PC-9 (cell line): ENCODE measurements around the gene FOSL2. TPM values are rescaled to one million over a fixed set of nuclear protein-coding genes. Genes with fewer than 3 reads are reported as not detected.

Source experiments
- BruUV-seq: library from RNA; stranded (reverse); fragments of 400-500 nt; replicated peaks from 2 replicates; lab custom pipeline; 2021; lab: Mats Ljungman, UMichigan
- CTCF ChIA-PET: fragments of 300-600 bp; sonication (Branson Sonifier 250); formaldehyde crosslinking; loops from one replicate; lab custom pipeline; 2022; ENCODE audit warnings: antibody characterized with exemption; lab: Charles Lee
- POLR2A ChIA-PET: fragments of 300-600 bp; sonication (Branson Sonifier 250); formaldehyde crosslinking; loops from one replicate; lab custom pipeline; 2022; ENCODE audit warnings: antibody characterized with exemption; ENCODE audit not compliant: unreplicated experiment; lab: Charles Lee
- DNase-seq, 2 experiments: peaks; one replicate each; pipeline versions ENCODE4 v3.0.0 to v3.0.0-alpha.2; 2015 to 2022; ENCODE audit warnings: mixed read lengths in 1 of 2
- H2AFZ ChIP-seq: fragments of 200-600 bp; sonication (generic); 2 replicates; pipeline ENCODE4 v1.8.1; 2017; ENCODE audit warnings: antibody characterized with exemption
- H3F3A ChIP-seq: fragments of 200-600 bp; sonication (generic); 2 replicates; pipeline ENCODE4 v1.8.1; 2017; ENCODE audit warnings: antibody characterized with exemption, mild to moderate bottlenecking, low read depth; ENCODE audit not compliant: insufficient read depth
- H3K27ac ChIP-seq: fragments of 200-600 bp; sonication (generic); 2 replicates; pipeline ENCODE4 v1.6.1; 2016; ENCODE audit warnings: mixed run types
- H3K27me3 ChIP-seq: fragments of 200-600 bp; sonication (generic); 2 replicates; pipeline ENCODE4 v1.6.1; 2016; ENCODE audit warnings: low read depth, mixed run types; ENCODE audit not compliant: insufficient read depth
- H3K36me3 ChIP-seq: fragments of 200-600 bp; sonication (generic); 2 replicates; pipeline ENCODE4 v1.6.1; 2016; ENCODE audit warnings: low read depth, mixed run types
- H3K4me1 ChIP-seq: fragments of 200-600 bp; sonication (generic); replicated peaks from 2 replicates; pipeline ENCODE4 v1.6.1; 2016; ENCODE audit warnings: mixed run types; ENCODE audit not compliant: insufficient read depth
- H3K4me2 ChIP-seq: fragments of 200-600 bp; sonication (generic); 2 replicates; pipeline ENCODE4 v1.6.1; 2017; ENCODE audit warnings: mixed run types
- H3K4me3 ChIP-seq: fragments of 200-600 bp; sonication (generic); 2 replicates; pipeline ENCODE4 v1.6.1; 2016; ENCODE audit warnings: mixed run types
- H3K79me2 ChIP-seq: fragments of 200-600 bp; sonication (generic); 2 replicates; pipeline ENCODE4 v1.6.1; 2017; ENCODE audit warnings: low read depth, mixed run types
- H3K9me2 ChIP-seq: fragments of 200-600 bp; sonication (generic); 2 replicates; pipeline ENCODE4 v1.8.1; 2017; ENCODE audit warnings: mild to moderate bottlenecking; ENCODE audit not compliant: insufficient read depth
- H3K9me3 ChIP-seq: fragments of 200-600 bp; sonication (generic); 2 replicates; pipeline ENCODE4 v1.8.1; 2016; ENCODE audit warnings: low read depth; ENCODE audit not compliant: insufficient read depth
- H4K20me1 ChIP-seq: fragments of 200-600 bp; sonication (generic); 2 replicates; pipeline ENCODE4 v1.8.1; 2017; ENCODE audit not compliant: insufficient read depth
- CTCF ChIP-seq: fragments of 200-600 bp; sonication (generic); conservative IDR thresholded peaks from 2 replicates; pipeline ENCODE4 v1.6.1; 2017; ENCODE audit warnings: mixed run types, antibody characterized with exemption, mild to moderate bottlenecking, moderate library complexity
- EZH2 ChIP-seq: fragments of 200-600 bp; sonication (generic); IDR thresholded peaks from 2 replicates; pipeline ENCODE4 v1.8.0; 2017; ENCODE audit warnings: antibody characterized with exemption, low read depth
- intact Hi-C: fragments of 100-400 bp; cut with micrococcal nuclease; formaldehyde crosslinking; loops from one replicate; pipeline ENCODE4 v1.10.0; 2022; ENCODE audit not compliant: unreplicated experiment
- total RNA-seq: library from RNA; stranded (reverse); gene quantifications from 2 replicates; pipeline ENCODE4 v1.2.3, GENCODE V29; 2021

FOSL2 gene
- total RNA-seq, 1 experiment from 2014 or later = 60.0 TPM

- no peak for TF ChIP-seq EZH2
- no peak for TF ChIP-seq CTCF
- ChIA-PET POLR2A (no interaction called here), CTCF (no interaction called here)
- DNase-seq = no peak
- Histone ChIP-seq H3F3A (peaks cover 76% of the 10 kb centered on the region), H3K9me3 (no peaks in the 10 kb centered on the region), H4K20me1 (peaks cover 13% of the 10 kb centered on the region; the same call in 1 of the 2 replicates), H3K4me2 (no peak overlapping the region), H3K4me1 (no peaks in the 10 kb centered on the region), H3K4me3 (no peak overlapping the region), H3K36me3 (peaks cover 15% of the 10 kb centered on the region), H3K79me2 (no peaks in the 10 kb centered on the region), H3K27me3 (no peaks in the 10 kb centered on the region), H2AFZ (no peak overlapping the region), H3K9me2 (no peaks in the 10 kb centered on the region), H3K27ac (no peak overlapping the region)
- intact Hi-C loops = no loop called here
- no TSS peak for BruUV-seq
Observed at GRCh38 chr2:28420722-28421121, 28.1 kb downstream of the FOSL2 start.

- DNase-seq = no peak
- Histone ChIP-seq H4K20me1 (no peaks in the 10 kb centered on the region), H3K27ac (no peak overlapping the region), H3F3A (peaks cover 52% of the 10 kb centered on the region), H3K9me3 (no peaks in the 10 kb centered on the region), H3K4me2 (no peak overlapping the region), H3K9me2 (no peaks in the 10 kb centered on the region), H3K36me3 (0 out of 2 replicates have a peak, but pooled peaks cover 1% of the 10 kb centered on the region), H3K27me3 (no peaks in the 10 kb centered on the region), H2AFZ (no peak overlapping the region), H3K79me2 (no peaks in the 10 kb centered on the region), H3K4me1 (no peaks in the 10 kb centered on the region), H3K4me3 (no peak overlapping the region)
- ChIA-PET CTCF (no interaction called here), POLR2A (interaction anchor here (0.7 kb wide), 1 partner anchor 687 kb away, joined by 25 read pairs; no protein-coding TSS in a partner anchor)
- intact Hi-C loops = no loop called here
- TF ChIP-seq CTCF = no peak
- no peak for TF ChIP-seq EZH2
- BruUV-seq = no TSS peak
Observed at GRCh38 chr2:28422908-28423741, 30.5 kb downstream of the FOSL2 start.

GRCh38 chr2:28423856-28424605 lies 31.4 kb downstream of the FOSL2 start:
- H3K9me2 ChIP-seq = no peaks in the 10 kb centered on the region
- H3K9me3 ChIP-seq = no peaks in the 10 kb centered on the region
- H3K27ac ChIP-seq = no peak overlapping the region
- no peaks in the 10 kb centered on the region for H3K79me2 ChIP-seq
- intact Hi-C loops = no loop called here
- no peak overlapping the region for H3K4me3 ChIP-seq
- no peaks in the 10 kb centered on the region for H3K4me1 ChIP-seq
- ChIA-PET CTCF (interaction anchor here (1.1 kb wide), 1 partner anchor 11 kb away, joined by 4 read pairs; no protein-coding TSS in a partner anchor), POLR2A (no interaction called here)
- no peak overlapping the region for H3K4me2 ChIP-seq
- no peak for TF ChIP-seq EZH2
- no peak for TF ChIP-seq CTCF
- H3F3A ChIP-seq = peaks cover 50% of the 10 kb centered on the region
- no peaks in the 10 kb centered on the region for H3K27me3 ChIP-seq
- no peaks in the 10 kb centered on the region for H3K36me3 ChIP-seq
- no peak overlapping the region for H2AFZ ChIP-seq
- no TSS peak for BruUV-seq
- no peaks in the 10 kb centered on the region for H4K20me1 ChIP-seq
- DNase-seq = no peak
